Gastrocnemius medialis (tissue), 4 donors: ENCODE results near the gene CLMP. TPM values are rescaled to one million over a fixed set of nuclear protein-coding genes. Genes with fewer than 3 reads are reported as not detected.

Experiments used
- ATAC-seq, 2 donors: fragments of 150-250 bp; one replicate each; pipeline ENCODE4 v1.9.1; 2016
- DNase-seq, 2 donors: peaks; one replicate each; pipeline ENCODE4 v3.0.0-alpha.2; 2019
- H3K27ac ChIP-seq, 4 donors: fragments of 200-600 bp; sonication (generic); 1 replicate in 1 of 4; 2 replicates in 3 of 4; pipeline ENCODE4 v1.5.1; 2016 to 2018; ENCODE audit warnings: mild to moderate bottlenecking in 2 of 4, moderate library complexity in 1 of 4
- H3K27me3 ChIP-seq, 3 donors: fragments of 200-600 bp; sonication (generic) in 2 of 3; 1 replicate in 1 of 3; 2 replicates in 2 of 3; pipeline versions ENCODE4 v1.5.1 to v1.6.0; 2016 to 2019; ENCODE audit warnings: mild to moderate bottlenecking in 1 of 3, moderate library complexity in 1 of 3
- H3K36me3 ChIP-seq, 2 donors: fragments of 200-600 bp; sonication (generic) in 1 of 2; one replicate each; pipeline ENCODE4 v1.5.1; 2017 to 2018
- H3K4me1 ChIP-seq, 2 donors: fragments of 200-600 bp; sonication (generic) in 1 of 2; one replicate each; pipeline ENCODE4 v1.5.1; 2016 to 2017; ENCODE audit warnings: mild to moderate bottlenecking in 2 of 2
- H3K4me3 ChIP-seq, 4 donors: fragments of 200-600 bp; sonication (generic) in 3 of 4; 1 replicate in 1 of 4; 2 replicates in 3 of 4; pipeline ENCODE4 v1.5.1; 2016 to 2019; ENCODE audit warnings: mild to moderate bottlenecking in 2 of 4
- H3K9me3 ChIP-seq, 3 donors: fragments of 200-600 bp; sonication (generic) in 2 of 3; 1 replicate in 1 of 3; 2 replicates in 2 of 3; pipeline ENCODE4 v1.5.1; 2016 to 2019
- POLR2A ChIP-seq, 2 donors: fragments of 450-650 bp; IDR thresholded peaks; one replicate each; pipeline ENCODE4 v1.6.1; 2017; ENCODE audit warnings: antibody characterized with exemption in 2 of 2, mild to moderate bottlenecking in 2 of 2, moderate library complexity in 2 of 2
- in situ Hi-C, 4 donors: fragments of 200-750 bp; cut with MboI; loops; one replicate each; pipeline versions ENCODE4 v1.15.0 to v1.8.0; 2017; ENCODE audit warnings: low sequenced_read_pairs in 4 of 4
- intact Hi-C: fragments of 100-400 bp; cut with DNase I; formaldehyde crosslinking; loops from one replicate; pipeline ENCODE4 v1.15.1; 2023; ENCODE audit warnings: low total_unique reads
- total RNA-seq, 4 donors: library from RNA; depleted of rRNA; stranded (reverse); fragments of >200 nt; gene quantifications; one replicate each; pipeline versions ENCODE4 v1.1.0 to v1.2.3, GENCODE V29; 2016
- TF ChIP-seq, protein P1 (sequence below), 5 experiments: fragments of 450-650 bp in 3 of 5; fragments of 200-600 bp in 2 of 5; sonication (generic) in 2 of 5; IDR thresholded peaks in 4 of 5; conservative IDR thresholded peaks in 1 of 5; 1 replicate in 4 of 5; 2 replicates in 1 of 5; pipeline ENCODE4 v1.5.1; 2016 to 2019; ENCODE audit warnings: antibody characterized with exemption in 5 of 5, mild to moderate bottlenecking in 3 of 5, moderate library complexity in 3 of 5

CLMP gene
- total RNA-seq, 4 donors from 2014 or later = 2.3 to 12.5 (median 4.4) TPM

DNA sequence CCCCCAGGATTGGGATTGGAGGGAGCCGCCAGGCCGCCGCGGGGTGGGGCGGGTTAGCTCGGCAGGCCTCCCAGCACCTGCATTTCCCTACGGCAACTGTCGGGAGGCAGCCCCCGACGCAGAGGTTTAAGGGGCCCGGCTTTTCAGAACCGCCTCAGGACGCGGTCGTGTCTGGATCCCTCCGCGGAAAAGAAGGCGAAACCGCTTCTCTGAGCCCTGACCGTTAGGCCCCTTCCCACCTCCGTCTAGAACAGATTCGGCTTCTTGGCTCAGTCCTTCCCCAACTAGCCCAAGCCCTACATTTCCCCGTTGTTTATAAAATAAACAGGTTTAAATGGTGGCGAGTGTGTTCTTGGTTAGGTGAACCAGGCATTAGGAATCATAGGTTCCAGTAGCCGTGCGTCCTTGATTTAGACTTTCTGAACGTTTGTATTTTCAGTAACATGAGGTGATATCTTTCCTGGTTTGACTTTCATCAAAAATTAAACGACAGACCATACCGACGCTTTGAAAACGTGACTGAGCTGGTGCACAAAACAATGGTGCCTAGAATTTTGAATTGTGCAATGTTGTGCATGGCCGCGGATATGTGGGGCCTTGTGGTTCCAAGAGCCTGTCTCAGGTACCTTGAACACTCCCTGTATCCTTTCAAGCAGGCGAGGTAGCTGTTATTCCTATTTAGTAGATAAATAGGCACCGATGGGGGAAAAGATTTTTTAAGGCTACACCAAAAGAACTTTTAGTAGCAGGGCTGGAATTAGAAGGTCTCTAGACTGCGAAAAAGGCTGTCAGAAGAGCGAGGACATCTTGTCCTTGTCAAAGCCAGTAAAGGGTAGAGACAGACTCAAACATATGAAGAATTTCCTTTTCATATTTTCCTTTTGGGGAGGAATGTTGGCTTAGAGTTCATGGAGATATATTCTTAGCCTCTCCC lies 131.9 kb downstream of the CLMP start:
- Histone ChIP-seq H3K4me1 (peaks cover 51 to 57% of the 10 kb centered on the region in 2 donors), H3K4me3 (peak overlapping the region; percentile 88 to 99 (median 94)), H3K27me3 (no peaks in the 10 kb centered on the region), H3K27ac (peak overlapping the region; percentile 97 to 99 (median 98)), H3K36me3 (peaks cover 8 to 29% of the 10 kb centered on the region in 2 donors), H3K9me3 (no peaks in the 10 kb centered on the region)
- DNase-seq = peak; percentile 36 to 65
- TF ChIP-seq, protein P1, sequence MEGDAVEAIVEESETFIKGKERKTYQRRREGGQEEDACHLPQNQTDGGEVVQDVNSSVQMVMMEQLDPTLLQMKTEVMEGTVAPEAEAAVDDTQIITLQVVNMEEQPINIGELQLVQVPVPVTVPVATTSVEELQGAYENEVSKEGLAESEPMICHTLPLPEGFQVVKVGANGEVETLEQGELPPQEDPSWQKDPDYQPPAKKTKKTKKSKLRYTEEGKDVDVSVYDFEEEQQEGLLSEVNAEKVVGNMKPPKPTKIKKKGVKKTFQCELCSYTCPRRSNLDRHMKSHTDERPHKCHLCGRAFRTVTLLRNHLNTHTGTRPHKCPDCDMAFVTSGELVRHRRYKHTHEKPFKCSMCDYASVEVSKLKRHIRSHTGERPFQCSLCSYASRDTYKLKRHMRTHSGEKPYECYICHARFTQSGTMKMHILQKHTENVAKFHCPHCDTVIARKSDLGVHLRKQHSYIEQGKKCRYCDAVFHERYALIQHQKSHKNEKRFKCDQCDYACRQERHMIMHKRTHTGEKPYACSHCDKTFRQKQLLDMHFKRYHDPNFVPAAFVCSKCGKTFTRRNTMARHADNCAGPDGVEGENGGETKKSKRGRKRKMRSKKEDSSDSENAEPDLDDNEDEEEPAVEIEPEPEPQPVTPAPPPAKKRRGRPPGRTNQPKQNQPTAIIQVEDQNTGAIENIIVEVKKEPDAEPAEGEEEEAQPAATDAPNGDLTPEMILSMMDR (IDR thresholded peaks at IDR 0.05 in 4 of 5, conservative IDR thresholded peaks at IDR 0.05 in 1 of 5) = no peak
- TF ChIP-seq POLR2A (IDR thresholded peaks at IDR 0.05) = no peak
- peak; percentile 50 to 59 for ATAC-seq
- intact Hi-C loops (no loop called here), in situ Hi-C loops (no loop called here)

DNA sequence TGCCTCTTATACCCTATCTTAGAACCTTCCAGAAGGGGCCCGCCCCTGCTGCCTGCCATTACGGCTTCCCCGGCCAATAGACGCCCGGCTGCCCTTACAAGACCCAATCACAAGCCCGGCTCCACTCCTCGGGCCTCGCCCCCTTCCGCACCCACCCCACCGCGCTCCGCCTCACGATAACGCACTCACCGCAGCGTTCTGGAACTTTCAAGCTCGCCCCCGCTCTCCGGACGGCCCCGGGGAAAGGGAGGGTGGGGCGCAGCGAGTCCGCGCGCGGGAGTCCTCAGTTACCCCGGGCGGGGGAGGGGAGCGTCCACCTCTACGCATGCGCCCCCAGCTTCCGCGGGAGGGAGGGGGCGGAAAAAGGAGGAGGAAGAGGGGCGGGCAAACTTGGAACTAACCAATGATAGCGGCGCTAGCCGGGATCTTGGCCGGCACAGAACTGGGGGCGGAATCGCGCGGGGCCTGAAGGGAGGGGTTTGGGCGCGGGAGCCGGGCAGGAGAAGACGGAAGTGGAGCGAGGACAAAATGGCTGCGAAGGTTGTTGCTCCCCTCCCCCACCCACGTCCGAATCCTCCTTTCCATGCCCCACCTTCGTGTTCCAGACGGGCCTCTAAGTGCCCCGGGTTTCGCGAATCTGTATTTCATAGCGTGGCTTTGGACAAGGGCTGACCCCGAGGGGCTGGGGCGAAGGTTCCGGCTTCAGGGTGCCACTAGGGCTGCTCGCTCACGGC lies 132.7 kb downstream of the CLMP start:
- peaks cover 13 to 37% of the 10 kb centered on the region in 2 donors for H3K36me3 ChIP-seq
- ATAC-seq = peak; percentile 83 to 86

DNA sequence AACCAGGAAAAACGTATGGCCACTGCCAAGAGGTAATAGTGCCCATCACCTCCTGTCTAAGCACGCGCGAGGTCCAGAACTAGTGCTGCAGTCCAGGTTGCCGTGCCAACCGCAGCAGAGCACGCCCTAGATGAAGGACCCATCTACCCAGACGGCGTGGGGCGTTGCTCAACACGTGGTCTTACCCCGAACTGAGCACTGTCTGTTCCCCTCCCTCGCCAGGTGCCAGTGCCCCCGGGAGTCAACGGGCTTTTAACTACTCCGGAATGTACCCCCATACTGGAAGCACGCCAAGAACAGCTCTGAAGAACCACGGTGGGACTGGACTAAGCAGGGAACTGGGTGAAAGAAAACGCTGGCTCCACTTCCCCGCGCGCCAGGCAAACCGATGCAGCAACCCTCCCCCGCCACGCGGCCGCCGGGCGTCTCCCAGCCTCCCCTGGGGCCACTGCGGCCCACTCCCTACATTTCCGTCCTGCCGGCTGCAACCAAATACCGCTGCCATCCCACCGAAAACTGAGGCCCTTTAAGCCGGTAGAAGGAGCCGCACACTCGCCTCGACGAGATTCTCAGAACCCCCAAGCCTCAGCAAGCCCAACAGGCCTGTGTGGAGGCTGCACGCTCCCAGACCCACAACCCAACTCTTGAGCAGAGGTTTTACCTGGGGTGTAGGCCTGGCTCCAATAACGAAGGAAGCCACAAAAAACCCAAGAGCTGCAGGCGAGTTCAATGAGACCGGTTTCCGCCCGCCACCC lies 133.5 kb downstream of the CLMP start, which contains the start of gene HSPA8:
Gene HSPA8 (minus strand): TSS at position 734 of the 755 bp plus-strand sequence. CDS start 812 bp downstream, outside the sequence.
- Histone ChIP-seq H3K36me3 (peaks cover 13 to 45% of the 10 kb centered on the region in 2 donors), H3K9me3 (no peaks in the 10 kb centered on the region), H3K4me3 (peak within 1 kb of the TSS; percentile 88 to 99 (median 94)), H3K27ac (peak within 1 kb of the TSS; percentile 97 to 99 (median 98)), H3K4me1 (peaks cover 65 to 71% of the 10 kb centered on the region in 2 donors), H3K27me3 (no peaks in the 10 kb centered on the region)
- in situ Hi-C loops (no loop called here), intact Hi-C loops (no loop called here)
- DNase-seq (peak; percentile 68 to 73), ATAC-seq (peak; percentile 9 to 12)
- TF ChIP-seq, protein P1 (IDR thresholded peaks at IDR 0.05 in 4 of 5, conservative IDR thresholded peaks at IDR 0.05 in 1 of 5) = no peak
- TF ChIP-seq POLR2A (IDR thresholded peaks at IDR 0.05) = peak; percentile 86 to 99

More for the DNA sequence above, 132.7 kb downstream of the CLMP start:
- TF ChIP-seq, protein P1 (IDR thresholded peaks at IDR 0.05 in 4 of 5, conservative IDR thresholded peaks at IDR 0.05 in 1 of 5) = no peak
- peak in 1 of 2 donors; percentile 54 for TF ChIP-seq POLR2A (IDR thresholded peaks at IDR 0.05)
- Histone ChIP-seq H3K9me3 (no peaks in the 10 kb centered on the region), H3K27me3 (no peaks in the 10 kb centered on the region), H3K4me1 (peaks cover 58 to 64% of the 10 kb centered on the region in 2 donors), H3K27ac (peak overlapping the region; percentile 97 to 99 (median 98)), H3K4me3 (peak overlapping the region; percentile 88 to 99 (median 94))
- DNase-seq = peak; percentile 99
- in situ Hi-C loops (no loop called here), intact Hi-C loops (no loop called here)
